ENCODE measurements around the gene UBE2U. TPM values are rescaled to one million over a fixed set of nuclear protein-coding genes. Genes with fewer than 3 reads are reported as not detected.
A peak's percentile ranks its signal among the peaks of the same experiment; 100 is the strongest.

The UBE2U gene
- polyA plus RNA-seq, 1 experiment: not detected

DNA sequence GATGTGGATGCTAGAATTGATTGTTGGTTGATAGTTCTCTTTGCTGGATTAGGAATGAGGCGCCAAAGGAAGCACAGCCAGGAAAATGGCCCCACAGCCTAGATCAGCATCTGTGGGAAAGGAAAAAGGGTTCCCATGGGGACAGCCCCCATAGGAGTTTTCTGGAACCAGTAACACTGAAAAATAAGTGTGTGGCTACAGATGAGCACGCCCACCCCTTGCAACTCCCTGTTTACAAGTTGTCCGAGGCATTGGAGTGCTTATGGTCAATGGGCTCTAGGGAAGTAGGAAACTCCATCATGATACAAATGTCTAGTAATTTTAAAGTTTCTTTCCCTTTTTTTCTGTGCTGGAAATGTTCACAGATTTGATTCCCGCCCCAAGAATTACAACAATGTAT is 23.8 kb upstream of the UBE2U start:
- Histone ChIP-seq H3K27me3 (ENCODE audit: control insufficient read depth, insufficient read depth, low read length) (no peaks in the 10 kb centered on the region), H3K27ac (ENCODE audit: low read depth, low read length) (no peak overlapping the region), H3K4me3 (ENCODE audit: low read depth, low read length) (no peak overlapping the region), H3K9me3 (ENCODE audit: control insufficient read depth, insufficient read depth, low read length) (no peaks in the 10 kb centered on the region)
- ChIA-PET CTCF (no interaction called here), POLR2A (no interaction called here)
- DNase-seq (ENCODE audit: low read depth, low spot score): no peak
- no peak for TF ChIP-seq CTCF (IDR thresholded peaks at IDR 0.05; ENCODE audit: low read depth, low read length)

DNA sequence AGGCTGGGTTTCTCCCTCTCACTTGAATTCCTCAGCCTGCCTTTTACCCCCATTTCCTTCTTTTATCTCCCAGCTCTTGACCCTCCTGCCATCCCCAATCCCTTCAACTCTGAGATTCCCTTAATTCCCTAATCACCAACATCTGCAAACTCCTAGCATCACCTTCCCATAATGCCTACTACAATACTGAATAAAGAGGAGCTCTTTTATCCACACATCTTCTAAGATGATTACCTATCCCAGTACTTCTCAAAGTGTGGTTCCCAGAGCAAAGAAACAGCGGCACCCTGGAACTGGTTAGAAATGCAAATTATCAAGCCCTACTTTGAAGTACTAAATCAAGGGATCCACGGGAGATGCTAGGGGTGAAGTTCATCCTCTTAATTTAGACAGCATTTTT is 21.2 kb upstream of the UBE2U start:
- ChIA-PET POLR2A (interaction anchor here (0.6 kb wide), 1 partner anchor 27 kb away, joined by 3 read pairs; no protein-coding TSS in a partner anchor), CTCF (interaction anchor here (2.4 kb wide), 1 partner anchor 45 kb away, joined by 7 read pairs; no protein-coding TSS in a partner anchor)
- Histone ChIP-seq H3K27me3 (ENCODE audit: control insufficient read depth, insufficient read depth, low read length) (no peaks in the 10 kb centered on the region), H3K9me3 (ENCODE audit: control insufficient read depth, insufficient read depth, low read length) (no peaks in the 10 kb centered on the region), H3K4me3 (ENCODE audit: low read depth, low read length) (no peak overlapping the region), H3K27ac (ENCODE audit: low read depth, low read length) (no peak overlapping the region)
- TF ChIP-seq CTCF (IDR thresholded peaks at IDR 0.05; ENCODE audit: low read depth, low read length): no peak
- DNase-seq (ENCODE audit: low read depth, low spot score): no peak

DNA sequence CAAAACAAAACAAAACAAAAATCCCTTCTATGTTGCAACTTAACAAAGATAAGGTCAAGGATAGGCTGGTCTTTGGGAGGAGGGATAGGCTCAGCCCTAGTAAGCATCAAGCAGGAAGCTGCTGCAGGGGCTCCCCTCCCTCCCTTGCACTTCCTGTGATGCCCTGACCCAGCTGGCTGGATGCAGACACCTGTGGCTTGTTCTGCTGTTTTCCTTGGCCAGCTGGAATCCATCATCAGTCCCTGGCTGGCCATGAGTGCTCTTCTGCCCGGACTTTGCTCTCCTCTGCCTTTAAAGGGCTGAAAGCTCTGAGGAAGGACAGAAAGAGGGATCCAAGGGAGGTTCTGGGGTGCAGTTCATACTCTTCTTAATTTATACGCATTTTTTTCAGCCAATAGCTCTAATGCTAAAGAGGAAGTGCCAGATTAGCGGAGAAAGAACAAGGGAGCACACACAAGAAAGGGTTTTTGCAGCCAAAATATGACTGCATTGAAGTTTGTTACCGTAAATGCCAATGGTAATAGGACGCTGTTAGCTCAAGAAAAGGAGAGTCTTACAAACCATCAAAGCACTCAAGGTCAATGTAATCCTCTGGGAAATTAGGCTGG is 19.9 kb upstream of the UBE2U start:
- Histone ChIP-seq H3K9me3 (ENCODE audit: control insufficient read depth, insufficient read depth, low read length) (no peaks in the 10 kb centered on the region), H3K4me3 (ENCODE audit: low read depth, low read length) (no peak overlapping the region), H3K27ac (ENCODE audit: low read depth, low read length) (peak overlapping the region; percentile 34), H3K27me3 (ENCODE audit: control insufficient read depth, insufficient read depth, low read length) (no peaks in the 10 kb centered on the region)
- DNase-seq (ENCODE audit: low read depth, low spot score): no peak
- ChIA-PET POLR2A (interaction anchor here (0.9 to 1.2 kb wide), 2 partner anchors 11 to 509 kb away, joined by 3 to 6 read pairs; no protein-coding TSS in a partner anchor), CTCF (interaction anchor here (0.7 to 2.4 kb wide), 3 partner anchors 46 to 188 kb away, joined by 3 to 7 read pairs (median 7); no protein-coding TSS in a partner anchor)
- no peak for TF ChIP-seq CTCF (IDR thresholded peaks at IDR 0.05; ENCODE audit: low read depth, low read length)

DNA sequence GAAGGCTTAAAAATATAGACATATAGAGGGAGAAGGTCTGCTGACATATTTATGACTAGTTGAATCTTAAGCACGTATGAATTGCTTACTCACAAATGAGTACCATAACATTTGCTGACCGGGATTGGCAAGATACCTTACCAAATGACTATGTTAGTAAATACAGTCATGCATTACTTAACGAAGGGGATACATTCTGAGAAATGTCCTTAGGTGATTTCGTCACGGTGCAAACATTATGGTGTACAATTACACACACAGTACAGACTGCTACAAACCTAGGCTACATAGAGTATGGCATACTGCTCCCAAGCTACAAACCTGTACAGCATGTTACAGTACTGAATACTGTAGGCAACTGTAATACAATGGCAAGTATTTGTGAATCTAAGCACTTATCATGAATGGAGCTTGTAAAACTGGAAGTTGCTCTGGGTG is 19.4 kb upstream of the UBE2U start:
- ChIA-PET POLR2A (interaction anchor here (0.6 to 1.2 kb wide), 3 partner anchors 11 to 510 kb away, joined by 3 to 6 read pairs (median 4); no protein-coding TSS in a partner anchor), CTCF (interaction anchor here (0.8 to 2.2 kb wide), 4 partner anchors 20 to 510 kb away, joined by 3 to 7 read pairs (median 4); no protein-coding TSS in a partner anchor)
- H3K27ac ChIP-seq (ENCODE audit: low read depth, low read length): no peak overlapping the region

More for the DNA sequence above, 19.4 kb upstream of the UBE2U start:
- H3K27me3 ChIP-seq (ENCODE audit: control insufficient read depth, insufficient read depth, low read length): no peaks in the 10 kb centered on the region
- no peak for TF ChIP-seq CTCF (IDR thresholded peaks at IDR 0.05; ENCODE audit: low read depth, low read length)
- no peak overlapping the region for H3K4me3 ChIP-seq (ENCODE audit: low read depth, low read length)
- no peak for DNase-seq (ENCODE audit: low read depth, low spot score)
- no peaks in the 10 kb centered on the region for H3K9me3 ChIP-seq (ENCODE audit: control insufficient read depth, insufficient read depth, low read length)

Data from AG04450 (cell line).